Muscle of arm (tissue), 12 donors: ENCODE measurements around the gene SYNC. TPM values are rescaled to one million over a fixed set of nuclear protein-coding genes. Genes with fewer than 3 reads are reported as not detected.
"Not testable (repeated sequence)": the region's sequence is repeated elsewhere in the genome, so short reads cannot be mapped to it uniquely, and the experiment has no call there.

Experiments used
- DNase-seq: peaks from one replicate; pipeline ENCODE4 v3.0.0-alpha.2; 2013
- polyA plus RNA-seq, 12 donors: library from polyadenylated mRNA; unstranded; fragments of 120-200 nt; gene quantifications; one replicate each; pipeline ENCODE4 v1.2.1, GENCODE V29; 2013; ENCODE audit not compliant: insufficient read length in 12 of 12

The SYNC gene
- polyA plus RNA-seq, 12 donors = 19.0 to 54.9 (median 37.0) TPM; not detected in 1

DNA sequence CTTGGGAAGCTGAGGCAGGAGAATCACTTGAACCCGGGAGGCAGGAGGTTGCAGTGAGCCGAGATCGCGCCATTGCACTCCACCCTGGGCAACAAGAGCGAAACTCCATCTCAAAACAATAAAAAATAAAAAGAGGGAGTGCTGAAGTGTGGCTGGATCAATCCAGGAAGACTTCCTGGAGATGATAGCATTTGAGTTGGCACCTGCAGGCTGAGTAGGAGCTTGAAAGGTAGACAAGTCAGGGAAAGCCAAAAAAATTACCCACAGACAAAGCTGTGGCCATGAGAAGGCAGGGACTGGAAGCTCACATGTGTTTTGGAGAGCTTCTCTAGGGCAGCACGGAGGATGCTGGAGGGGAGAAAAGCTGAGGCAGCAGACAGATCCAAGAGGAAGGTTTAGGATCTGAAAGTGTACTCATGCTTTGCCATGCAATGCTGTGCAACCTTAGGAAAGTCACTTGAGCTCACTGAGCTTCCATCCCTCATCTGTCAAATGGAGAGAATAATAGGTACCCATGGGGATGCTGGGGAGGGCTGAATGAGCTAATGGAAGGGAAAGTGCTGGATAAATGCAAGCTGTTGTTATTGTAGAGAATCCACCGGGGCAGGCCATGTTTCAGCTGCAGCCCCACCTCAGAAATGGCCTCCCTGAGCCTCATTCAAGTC is 26.0 kb upstream of the SYNC start:
- DNase-seq = no peak

DNA sequence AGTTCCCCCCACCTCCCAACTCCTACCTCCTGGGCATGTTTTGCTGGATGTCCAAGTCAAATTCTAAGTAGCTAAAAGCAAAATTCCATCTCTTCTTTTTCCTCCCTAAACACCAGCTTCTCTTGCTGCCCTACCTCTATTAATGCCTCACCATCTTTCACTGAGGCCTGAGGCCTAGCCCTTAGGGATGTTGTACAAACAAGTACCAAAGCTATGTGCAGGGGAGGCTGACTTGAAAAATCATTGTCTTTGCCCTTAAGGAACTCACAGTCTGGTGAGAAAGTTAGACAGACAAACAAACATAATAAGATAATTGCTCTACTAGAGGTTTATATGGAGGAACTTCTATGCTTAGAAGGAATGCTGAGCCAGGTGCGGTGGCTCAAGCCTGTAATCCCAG is 25.3 kb upstream of the SYNC start:
- no peak for DNase-seq

DNA sequence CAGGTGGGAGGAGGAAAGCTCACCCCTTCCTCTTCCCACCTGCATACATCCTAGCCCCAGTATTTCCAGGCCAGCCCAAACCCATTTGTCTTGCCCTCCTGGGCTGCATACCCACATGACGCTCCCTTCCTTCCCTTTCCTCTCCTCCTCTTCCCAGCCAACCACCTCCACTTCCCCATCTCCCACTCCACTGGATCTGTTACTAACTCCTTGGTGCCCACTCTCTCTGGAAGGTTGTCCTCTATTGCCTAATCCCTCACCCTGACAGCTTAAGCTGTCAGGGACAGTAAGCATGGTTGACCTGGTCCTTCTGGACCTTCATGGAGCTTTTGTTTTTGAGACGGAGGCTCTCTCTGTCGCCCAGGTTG is 23.0 kb upstream of the SYNC start:
- DNase-seq = no peak

DNA sequence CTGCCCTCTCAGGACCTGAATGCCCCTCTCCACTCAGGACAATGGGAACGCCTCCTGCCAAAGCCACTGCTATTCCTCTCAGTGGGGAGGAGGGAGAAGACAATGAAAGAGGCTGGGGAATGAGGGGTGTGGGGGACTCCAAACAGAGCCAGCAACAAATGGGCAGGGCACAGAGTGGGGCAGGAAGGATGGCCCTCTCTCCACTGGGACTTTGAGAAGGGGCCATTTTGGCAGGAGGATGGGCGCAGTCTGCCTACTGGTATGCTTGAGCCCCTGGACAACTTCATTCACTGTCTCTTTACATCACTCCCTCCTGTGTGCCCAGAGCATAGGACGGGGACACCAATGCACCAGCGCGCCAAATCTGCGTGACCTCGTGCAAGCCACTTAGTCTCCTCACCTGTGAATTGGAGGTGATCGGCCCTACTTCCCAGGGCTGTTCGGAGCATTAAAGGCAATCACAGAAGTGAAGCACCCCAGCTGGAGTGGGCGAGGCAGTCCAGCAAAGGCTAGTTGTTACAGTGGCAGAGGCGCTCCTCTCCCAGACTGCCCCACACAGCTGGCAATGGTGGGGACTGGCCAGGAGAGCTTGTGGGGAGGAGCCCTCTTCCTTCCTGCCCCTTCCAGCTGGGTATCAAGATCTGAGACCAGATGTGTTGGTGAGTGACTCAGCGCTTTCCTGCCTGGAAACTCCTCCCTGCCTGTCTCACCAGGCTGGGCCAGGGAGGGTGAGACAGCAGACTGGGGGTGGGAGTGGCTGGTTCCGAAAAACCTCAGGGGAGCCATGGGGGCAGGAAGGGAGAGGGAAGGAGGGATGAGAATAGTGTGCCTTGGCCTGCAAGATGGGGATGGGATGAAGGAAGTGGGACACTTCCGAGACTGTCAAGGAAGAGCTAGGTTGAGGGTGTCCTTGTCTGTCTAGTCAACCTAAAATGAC is 22.4 kb upstream of the SYNC start:
- no peak for DNase-seq

DNA sequence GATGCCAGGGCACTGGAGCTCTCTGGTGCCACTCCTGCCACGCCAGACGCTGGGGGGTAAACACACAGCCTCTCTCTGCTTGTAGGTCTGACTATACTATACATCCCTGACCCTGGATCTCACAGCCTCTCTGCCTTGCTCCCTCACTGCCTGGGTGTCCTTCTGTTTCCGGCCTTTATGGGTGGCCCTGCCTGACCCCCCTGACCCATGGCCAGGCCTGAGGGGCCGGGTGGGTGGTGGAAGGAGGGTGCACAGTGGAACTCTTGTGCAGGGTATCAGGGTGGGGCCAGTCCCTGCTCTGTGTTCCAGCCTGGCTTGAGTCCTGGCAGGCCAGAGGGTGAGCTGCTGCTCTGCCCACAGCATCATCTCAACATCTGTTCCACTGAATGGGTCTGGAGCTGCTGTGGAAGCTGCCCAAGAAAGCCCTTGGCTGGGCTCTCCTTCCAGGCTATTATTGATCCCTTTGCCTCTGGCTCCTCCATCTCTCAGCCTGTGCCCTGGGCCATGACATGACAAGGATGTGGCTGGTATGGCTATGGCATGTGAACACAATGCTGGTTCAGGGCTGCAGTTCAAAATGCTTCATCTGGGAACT is 17.2 kb upstream of the SYNC start:
- DNase-seq = no peak

DNA sequence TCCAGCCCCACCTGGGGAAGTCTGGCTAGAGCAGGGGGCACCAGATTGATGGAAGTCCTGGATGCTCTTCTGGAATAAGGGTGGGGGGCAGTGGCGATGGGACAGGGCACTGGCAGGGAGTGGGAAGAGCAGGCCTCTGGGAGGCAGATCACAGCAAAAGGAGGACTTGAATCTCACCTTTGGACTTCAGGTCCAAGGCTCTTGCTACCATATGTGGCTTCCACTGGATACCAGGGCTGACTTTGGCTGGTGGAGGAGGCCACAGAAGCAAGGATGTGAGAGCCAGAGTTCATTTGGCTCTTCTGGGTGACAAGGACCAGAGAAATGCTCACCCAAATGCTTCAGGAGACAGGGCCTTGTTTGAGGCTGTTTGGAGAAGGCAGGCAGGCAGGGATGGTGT is 16.0 kb upstream of the SYNC start:
- no peak for DNase-seq

DNA sequence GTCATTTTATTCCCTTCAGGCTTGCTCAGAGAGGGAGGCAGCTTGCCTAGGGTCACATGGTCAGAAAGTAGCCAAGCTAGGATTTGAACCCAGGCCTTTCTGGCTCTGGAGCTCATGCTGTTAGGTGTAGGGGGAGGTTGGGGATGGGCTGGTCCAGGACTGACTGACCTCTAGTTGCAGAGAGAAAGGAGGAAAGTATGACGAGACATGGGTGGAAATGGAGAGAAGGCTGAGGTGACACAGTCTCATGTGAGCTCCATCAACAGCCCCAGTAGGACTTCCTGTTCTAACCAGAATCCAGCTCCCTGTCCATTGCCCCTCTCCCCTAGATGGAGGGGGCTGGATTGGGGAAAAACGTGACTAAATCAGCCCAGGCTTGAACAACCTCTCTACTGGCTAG is 15.5 kb upstream of the SYNC start:
- no peak for DNase-seq

DNA sequence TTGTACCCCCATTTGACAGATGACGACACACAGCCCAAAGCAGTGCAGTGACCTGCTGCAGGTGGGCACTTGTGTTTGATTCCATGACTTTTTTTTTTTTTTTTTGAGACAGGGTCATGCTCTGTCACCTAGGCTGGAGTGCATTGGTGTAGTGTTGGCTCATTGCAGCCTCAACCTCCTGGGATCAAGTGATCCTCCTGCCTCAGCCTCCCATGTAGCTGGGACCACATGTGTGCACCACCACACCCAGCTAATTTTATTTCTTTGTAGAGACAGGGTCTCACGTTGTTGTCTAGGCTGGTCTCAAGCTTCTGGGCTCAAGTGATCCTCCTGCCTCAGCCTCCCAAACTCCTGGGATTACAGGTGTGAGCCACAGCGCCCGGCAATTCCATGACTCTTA is 14.9 kb upstream of the SYNC start:
- no peak for DNase-seq

DNA sequence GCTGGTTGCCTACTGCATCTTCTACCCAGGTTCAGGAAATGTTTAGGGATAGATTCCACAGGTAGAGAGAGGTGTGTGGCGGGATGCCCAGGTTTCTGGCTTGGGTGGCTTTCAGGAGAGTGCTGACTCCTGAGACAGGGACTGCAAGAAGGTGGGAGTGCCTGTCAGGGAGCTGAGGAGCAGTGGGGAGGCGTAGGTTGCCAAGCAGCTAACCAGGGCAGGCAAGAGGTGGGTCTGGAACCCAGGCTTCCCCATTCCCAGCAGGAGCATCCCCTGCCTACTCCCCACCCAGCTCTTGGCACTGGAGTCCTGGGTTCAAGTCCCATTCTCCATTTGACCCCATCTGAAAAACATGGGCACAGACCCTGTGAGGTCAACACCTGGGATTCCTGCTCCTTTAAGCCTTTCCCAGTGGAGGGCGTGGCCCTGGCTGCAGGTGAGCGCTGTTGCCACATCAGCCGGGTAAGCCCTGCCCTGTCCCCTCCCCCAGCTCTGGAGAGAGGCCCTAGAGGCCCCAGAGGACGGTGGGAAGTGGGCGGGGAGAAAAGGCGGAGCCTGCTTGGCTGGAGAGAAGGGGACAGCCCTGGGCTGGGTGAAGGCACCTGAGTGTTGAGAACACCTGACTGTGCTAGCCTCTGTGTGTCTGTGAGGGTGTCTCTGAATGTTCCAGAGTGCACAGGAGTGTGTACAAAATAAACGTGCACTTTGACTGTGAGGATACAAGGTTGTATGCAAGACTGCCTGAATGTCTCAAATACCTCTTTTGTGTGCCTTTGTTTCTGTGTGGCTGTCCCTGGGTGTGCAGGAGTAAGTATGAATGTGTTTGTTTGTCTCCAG is 14.0 kb upstream of the SYNC start:
- DNase-seq = no peak

DNA sequence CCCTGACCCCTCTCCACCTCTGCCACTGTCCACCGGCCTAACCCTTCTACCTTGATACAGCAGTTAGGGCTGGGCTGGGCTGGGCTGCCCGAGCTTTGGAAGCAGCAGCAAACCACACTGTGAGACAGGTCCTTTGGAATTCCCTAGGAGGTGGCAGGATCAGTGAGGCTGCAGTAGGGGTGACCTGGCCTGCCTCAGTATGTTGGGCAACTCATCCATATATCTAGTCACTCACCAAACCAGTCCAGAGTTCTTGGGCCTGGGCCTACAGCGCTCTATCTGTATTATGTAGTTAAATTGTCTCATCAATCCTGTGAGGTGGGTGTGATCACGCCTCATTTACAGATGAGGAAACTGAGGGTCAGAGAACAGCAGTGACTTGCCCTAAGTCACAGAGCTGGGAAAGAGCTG is 13.3 kb upstream of the SYNC start:
- no peak for DNase-seq

DNA sequence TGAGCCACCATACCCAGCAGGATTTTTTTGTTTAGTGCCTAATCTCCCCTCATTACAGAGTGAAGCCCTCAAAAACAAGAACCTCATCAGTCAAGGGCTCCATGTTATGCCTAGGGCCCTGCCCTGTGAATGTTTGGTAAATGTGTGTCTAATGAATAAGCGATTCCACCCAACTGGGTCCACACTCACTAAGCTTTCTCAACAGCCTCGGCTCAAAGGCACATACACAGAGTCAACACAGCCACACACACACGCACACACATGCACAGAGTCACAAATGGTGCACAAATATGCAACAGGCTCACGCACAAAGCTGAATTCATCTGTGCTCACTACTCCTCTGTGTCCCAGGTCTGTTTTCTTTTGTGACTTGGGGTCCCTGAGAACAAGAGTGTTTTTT is 11.7 kb upstream of the SYNC start:
- DNase-seq = no peak

DNA sequence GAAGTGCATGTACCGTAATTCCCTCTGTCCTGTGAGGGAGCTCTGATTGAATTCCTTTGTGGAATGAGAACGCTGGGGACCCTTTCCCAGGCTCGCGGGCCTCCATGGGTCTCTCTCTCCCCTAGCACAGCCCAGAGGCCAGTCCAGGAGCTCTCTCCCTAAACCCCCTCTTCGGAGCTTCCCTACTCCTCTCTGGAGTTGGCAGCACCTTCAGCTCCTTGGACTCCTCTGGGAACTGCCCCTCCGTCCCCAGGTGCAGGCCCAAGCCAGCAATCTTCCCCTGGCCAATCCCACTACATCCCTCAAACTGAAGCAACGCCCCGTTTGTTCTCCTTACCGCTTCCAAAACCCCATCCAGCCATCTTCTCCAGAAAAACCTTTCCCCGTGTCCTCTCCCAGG is 10.5 kb upstream of the SYNC start:
- no peak for DNase-seq

DNA sequence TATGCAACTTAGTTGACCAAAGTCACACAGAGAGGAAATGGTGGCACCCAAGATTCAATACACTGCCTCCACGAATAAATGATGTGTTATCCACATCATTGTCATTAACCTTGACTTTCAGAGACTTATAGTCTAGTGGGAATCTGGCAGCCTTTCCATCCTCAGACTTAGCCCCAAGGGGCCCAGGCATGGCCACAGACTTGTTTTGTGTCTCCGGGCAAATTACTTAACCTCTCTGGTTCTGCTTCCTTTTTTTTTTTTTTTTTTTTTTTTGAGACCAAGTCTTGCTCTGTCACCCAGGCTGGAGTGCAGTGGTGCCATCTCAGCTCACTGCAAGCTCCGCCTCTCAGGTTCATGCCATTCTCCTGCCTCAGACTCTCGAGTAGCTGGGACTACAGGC is 8.7 kb upstream of the SYNC start:
- not testable (repeated sequence) for DNase-seq

DNA sequence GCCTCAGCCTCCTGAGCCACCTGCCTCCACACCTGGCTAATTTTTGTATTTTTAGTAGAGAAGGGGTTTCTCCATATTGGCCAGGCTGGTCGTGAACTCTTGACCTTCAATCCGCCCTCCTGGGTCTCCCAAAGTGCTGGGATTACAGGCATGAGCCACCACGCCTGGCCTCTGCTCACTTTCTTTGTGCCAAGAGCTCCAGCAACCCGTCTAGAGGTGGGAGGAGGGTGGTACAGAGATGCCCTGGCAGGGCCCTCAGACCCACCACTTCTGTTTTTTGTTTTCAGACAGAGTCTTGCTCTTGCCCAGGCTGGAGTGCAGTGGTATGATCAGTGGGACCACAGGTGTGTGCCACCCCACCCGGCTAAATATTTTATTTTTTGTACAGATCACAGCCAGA is 6.9 kb upstream of the SYNC start:
- DNase-seq = no peak

DNA sequence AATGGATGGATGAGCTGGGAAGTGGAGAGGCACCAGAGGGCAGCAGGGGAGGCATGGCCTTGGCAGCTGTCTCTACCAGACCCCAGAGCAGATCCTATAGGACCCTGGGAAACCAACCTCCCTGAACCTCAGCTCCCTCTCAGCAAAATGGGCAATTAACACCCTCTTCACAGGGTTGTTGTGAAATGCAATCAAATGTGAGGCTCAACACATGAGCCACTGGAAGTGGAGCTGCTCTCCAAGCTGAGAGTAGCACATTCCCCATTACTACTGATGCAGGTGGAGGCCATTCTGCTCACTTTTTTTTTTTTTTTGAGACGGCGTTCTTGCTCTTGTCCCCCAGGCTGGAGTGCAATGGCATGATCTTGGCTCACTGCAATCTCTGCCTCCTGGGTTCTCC is 6.5 kb upstream of the SYNC start:
- DNase-seq = no peak

DNA sequence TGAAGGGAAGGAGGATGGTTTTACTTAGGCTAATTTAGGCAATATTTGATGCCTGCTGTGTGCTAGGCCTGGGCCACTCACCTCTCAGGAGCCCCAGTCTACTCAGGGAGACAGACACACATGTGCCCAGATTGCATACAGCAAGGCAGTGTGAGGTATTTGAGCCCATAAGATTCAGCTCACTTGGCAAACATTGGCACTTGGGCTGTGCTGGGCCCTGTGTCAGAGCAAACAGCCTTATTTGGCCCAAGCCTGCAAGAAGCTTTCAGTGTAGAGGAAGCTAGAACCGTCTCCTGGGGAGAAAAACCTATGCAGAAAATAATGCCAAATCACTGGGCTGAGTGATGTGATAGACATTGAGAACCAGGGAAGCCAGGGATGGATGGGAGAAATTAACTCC is 3.9 kb upstream of the SYNC start:
- DNase-seq = no peak

DNA sequence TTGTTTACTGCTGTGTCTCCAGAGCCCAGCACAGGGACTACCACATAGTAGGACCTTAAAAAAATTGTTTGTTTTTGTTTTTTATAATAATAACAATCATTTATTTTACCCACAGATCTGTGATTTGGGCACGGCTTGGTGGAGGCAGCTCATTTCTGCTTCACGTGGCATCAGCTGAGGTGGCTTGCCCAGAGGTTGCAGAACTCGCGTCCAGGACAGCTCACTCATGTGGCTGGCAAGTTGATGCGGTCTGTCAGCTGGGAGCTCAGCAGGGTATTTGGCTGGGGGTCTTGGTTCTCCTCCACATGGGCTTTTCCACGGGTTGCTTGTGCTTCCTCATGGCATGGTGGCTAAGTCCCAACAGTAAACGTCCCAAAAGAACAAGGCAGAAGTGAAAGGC is 2.9 kb upstream of the SYNC start:
- DNase-seq = no peak

DNA sequence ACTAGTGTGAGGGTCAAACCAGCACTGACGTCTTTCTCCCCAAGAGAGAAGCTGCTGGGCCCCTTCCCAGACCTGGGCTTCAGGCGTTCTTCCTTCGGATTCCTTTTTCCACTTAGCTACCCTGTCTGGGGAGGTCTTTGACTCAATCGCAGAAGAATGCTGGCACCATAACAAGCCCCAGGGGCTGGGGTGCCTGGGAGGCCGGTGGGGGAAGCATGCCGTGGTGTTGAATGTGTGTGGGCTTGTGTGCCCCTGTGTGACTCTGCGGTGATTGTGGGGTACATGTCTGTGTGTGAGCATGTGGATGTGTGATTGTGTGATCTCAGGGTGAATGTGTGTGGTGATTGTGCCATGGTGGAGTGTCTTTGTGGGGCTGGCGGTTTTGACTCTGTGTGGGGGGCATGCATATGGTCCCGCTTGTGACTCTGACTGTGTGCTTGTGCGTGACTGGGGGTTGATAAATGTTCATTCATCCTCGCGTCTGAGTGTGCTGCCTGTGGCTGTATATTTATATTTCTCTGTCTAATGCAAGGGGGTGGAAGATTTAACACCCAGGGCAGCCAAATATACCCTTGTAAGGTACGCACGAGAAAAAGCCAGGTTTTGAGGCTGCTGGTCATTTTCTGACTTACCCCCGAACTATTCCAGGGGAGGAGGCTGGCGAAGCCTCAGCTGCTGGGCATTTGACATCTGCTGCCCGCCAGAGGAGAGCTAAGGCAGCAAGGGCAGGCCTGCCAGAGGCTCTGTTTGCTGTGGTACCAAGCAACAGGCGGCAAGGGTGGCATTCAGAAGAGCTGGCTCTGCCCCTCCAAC is 1.1 kb upstream of the SYNC start:
- peak; percentile 63 for DNase-seq

DNA sequence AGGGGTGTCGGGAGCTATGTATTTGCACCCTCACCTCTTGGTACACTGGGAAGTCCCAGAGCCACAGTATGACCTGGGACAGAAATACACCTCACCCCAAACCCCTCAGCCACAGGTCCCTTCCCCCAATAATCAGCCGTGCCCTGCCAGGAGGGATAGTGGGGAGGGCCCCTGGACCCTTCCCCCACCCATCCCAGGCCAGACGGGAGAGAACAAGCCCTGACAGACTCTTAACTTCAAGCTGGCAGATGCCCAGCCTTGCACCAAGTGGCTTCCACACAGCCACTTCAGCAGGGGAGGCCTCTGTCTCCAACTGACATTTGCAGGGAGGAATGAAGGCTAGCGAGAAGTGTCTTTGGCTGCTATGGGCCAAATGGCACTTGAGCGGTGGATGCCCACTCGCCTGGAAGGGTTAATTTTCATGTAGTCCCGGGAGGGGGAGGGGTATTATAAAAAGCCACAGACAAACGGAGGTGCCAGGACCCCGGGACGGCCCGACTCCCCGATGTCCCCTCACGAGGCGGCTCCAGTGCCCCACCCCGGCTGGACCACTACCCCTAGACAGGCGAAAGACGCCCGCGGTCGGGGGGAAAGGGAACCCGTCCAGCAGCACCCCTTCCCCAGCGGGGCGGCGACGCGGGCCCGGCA is 495 bp downstream of the SYNC start:
- DNase-seq = no peak

DNA sequence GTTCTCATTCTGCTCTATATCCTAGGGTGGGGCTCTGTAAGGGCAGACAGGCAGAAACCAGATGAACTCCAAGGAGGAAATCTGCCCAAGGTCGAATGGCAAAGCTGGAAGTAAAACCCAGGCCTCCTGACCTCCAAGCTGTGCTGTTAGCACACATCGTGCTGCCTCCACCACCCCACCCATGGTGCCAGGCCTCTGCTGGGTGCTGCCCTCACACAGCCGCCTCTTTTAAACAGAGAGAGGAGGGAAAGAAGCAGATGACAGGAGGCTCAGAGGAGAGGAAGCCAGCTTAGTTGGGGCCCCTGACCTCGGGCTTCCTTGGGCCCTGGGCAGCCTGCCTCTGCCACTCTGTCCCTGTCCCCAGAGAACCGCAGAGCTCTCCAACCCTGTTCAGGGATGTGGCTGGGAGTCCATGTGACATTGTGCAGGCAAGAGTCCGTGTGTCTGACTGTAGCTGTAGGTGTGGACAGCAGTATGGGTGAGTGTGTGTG is 1.1 kb downstream of the SYNC start:
- no peak for DNase-seq

DNA sequence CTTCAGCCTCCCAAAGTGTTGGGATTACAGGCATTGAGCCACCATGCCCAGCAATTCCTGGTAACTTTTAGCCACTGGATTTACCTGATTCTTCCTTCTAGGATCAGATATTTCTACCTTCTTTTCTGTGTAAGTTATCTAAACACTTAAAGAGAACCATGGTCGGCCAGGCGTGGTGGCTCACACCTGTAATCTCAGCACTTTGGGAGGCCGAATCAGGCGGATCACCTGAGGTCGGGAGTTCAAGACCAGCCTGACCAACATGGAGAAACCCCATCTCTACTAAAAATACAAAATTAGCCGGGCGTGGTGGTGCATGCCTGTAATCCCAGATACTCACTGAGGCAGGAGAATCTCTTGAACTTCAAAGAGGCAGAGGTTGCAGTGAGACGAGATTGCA is 5.6 kb downstream of the SYNC start:
- not testable (repeated sequence) for DNase-seq
